HEK293T (cell line): ENCODE measurements around the gene GDAP1L1.
A peak's percentile ranks its signal among the peaks of the same experiment; 100 is the strongest.

Experiments
- CTCF ChIA-PET: fragments of 350-600 bp; formaldehyde crosslinking; extraction: SDS; loops from one replicate; lab custom pipeline; 2021; ENCODE audit warnings: antibody characterized with exemption, inconsistent platforms; lab: Yijun Ruan, JAX
- POLR2A ChIA-PET: fragments of 350-600 bp; formaldehyde crosslinking; extraction: SDS; loops from one replicate; lab custom pipeline; 2020; ENCODE audit warnings: antibody characterized with exemption, inconsistent platforms; lab: Yijun Ruan, JAX
- DNase-seq: peaks from one replicate; pipeline ENCODE4 v3.0.0; 2012; ENCODE audit warnings: mixed read lengths; ENCODE audit errors: extremely low spot score
- ARNT ChIP-seq: fragments of 450-650 bp; IDR thresholded peaks from 2 replicates; pipeline ENCODE4 v1.6.1; 2017; ENCODE audit warnings: mild to moderate bottlenecking
- BHLHE40 ChIP-seq: fragments of 450-650 bp; IDR thresholded peaks from 2 replicates; pipeline ENCODE4 v1.6.1; 2016; ENCODE audit warnings: mild to moderate bottlenecking, moderate library complexity, borderline replicate concordance
- CTBP1 ChIP-seq: fragments of 450-650 bp; IDR thresholded peaks from 2 replicates; pipeline ENCODE4 v1.6.1; 2016; ENCODE audit warnings: borderline replicate concordance
- ELF4 ChIP-seq: fragments of 450-650 bp; IDR thresholded peaks from 2 replicates; pipeline ENCODE4 v1.6.1; 2017; ENCODE audit warnings: antibody characterized with exemption
- FOXA1 ChIP-seq: fragments of 450-650 bp; IDR thresholded peaks from 2 replicates; pipeline ENCODE4 v1.6.1; 2016; ENCODE audit warnings: mild to moderate bottlenecking
- FOXK2 ChIP-seq: fragments of 450-650 bp; IDR thresholded peaks from 2 replicates; pipeline ENCODE4 v1.6.1; 2016; ENCODE audit warnings: mild to moderate bottlenecking
- FOXM1 ChIP-seq: fragments of 450-650 bp; IDR thresholded peaks from 2 replicates; pipeline ENCODE4 v1.6.1; 2017; ENCODE audit warnings: mild to moderate bottlenecking, borderline replicate concordance
- HDGF ChIP-seq: fragments of 450-650 bp; IDR thresholded peaks from 2 replicates; pipeline ENCODE4 v1.6.1; 2017; ENCODE audit warnings: antibody characterized with exemption, borderline replicate concordance
- L3MBTL2 ChIP-seq: fragments of 450-650 bp; conservative IDR thresholded peaks from 2 replicates; pipeline ENCODE4 v1.6.1; 2016; ENCODE audit warnings: mild to moderate bottlenecking
- LEF1 ChIP-seq: fragments of 450-650 bp; IDR thresholded peaks from 2 replicates; pipeline ENCODE4 v1.6.1; 2017; ENCODE audit warnings: mild to moderate bottlenecking, borderline replicate concordance
- NFRKB ChIP-seq: fragments of 450-650 bp; IDR thresholded peaks from 2 replicates; pipeline ENCODE4 v1.6.1; 2016; ENCODE audit warnings: mild to moderate bottlenecking, moderate library complexity
- SP1 ChIP-seq: fragments of 450-650 bp; IDR thresholded peaks from 2 replicates; pipeline ENCODE4 v1.6.1; 2017
- SUZ12 ChIP-seq: fragments of 450-650 bp; IDR thresholded peaks from 2 replicates; pipeline ENCODE4 v1.6.1; 2016; ENCODE audit warnings: mild to moderate bottlenecking
- TARDBP ChIP-seq: fragments of 450-650 bp; IDR thresholded peaks from 2 replicates; pipeline ENCODE4 v1.6.1; 2016
- ZNF384 ChIP-seq: fragments of 450-650 bp; IDR thresholded peaks from 2 replicates; pipeline ENCODE4 v1.6.1; 2016
- TF ChIP-seq, protein P1 (sequence below): fragments of 450-650 bp; IDR thresholded peaks from 2 replicates; pipeline ENCODE4 v1.6.1; 2016

GDAP1L1 gene

DNA sequence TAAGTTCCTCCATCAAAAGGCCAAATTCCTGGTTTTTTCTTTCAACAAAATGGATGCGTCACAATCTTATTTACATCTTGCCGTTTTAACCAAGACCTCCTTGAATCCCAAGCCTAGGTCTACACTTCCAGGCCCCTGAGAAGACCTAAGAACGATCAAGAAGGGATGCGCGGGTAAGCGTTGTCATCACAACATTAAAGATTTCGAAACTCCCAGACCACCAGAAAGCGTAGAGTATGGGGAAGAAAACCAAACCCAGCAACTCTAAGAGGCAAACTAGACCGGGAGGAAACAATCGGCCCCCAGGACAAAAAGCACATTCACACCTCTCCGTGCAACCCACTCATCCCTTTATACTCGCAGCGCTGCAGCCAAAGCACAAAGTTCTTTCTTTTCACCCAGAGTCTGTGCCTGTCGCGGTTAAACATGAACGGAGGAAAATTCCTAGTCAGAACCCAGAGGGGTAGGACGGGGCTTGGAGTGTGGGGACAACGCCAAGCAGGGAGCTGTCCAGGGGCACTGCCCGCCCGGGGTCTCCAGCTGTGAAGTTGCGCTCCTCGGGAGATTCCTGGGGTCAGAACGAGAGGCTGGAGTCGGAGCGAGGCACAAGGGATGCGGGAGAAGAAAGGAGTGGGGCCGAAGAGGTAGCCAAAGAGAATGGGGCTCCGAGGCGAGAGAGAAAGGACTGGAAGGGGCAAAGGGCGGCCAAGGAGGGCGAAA lies 37.3 kb upstream of the GDAP1L1 start:
- POLR2A ChIA-PET = interaction anchor here (1.0 to 1.5 kb wide), 2 partner anchors 12 to 14 kb away, joined by 3 to 5 read pairs; no protein-coding TSS in a partner anchor
- DNase-seq = no peak
- CTCF ChIA-PET = interaction anchor here (0.8 kb wide), 1 partner anchor 101 kb away, joined by 3 read pairs; the partner anchor contains the start of gene FITM2
- TF ChIP-seq HDGF = no peak
- TF ChIP-seq ARNT = no peak
- TF ChIP-seq L3MBTL2 = no peak; the same call in 1 of the 2 replicates
- no peak for TF ChIP-seq TARDBP
- TF ChIP-seq SUZ12 = no peak
- no peak for TF ChIP-seq BHLHE40
- TF ChIP-seq SP1 = no peak
- no peak for TF ChIP-seq FOXM1
- TF ChIP-seq CTBP1 = no peak
- no peak for TF ChIP-seq NFRKB
- TF ChIP-seq FOXK2 = no peak
- TF ChIP-seq FOXA1 = no peak
- TF ChIP-seq, protein P1, sequence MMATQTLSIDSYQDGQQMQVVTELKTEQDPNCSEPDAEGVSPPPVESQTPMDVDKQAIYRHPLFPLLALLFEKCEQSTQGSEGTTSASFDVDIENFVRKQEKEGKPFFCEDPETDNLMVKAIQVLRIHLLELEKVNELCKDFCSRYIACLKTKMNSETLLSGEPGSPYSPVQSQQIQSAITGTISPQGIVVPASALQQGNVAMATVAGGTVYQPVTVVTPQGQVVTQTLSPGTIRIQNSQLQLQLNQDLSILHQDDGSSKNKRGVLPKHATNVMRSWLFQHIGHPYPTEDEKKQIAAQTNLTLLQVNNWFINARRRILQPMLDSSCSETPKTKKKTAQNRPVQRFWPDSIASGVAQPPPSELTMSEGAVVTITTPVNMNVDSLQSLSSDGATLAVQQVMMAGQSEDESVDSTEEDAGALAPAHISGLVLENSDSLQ = no peak
- no peak for TF ChIP-seq ELF4
- TF ChIP-seq ZNF384 = no peak
- TF ChIP-seq LEF1 = no peak

DNA sequence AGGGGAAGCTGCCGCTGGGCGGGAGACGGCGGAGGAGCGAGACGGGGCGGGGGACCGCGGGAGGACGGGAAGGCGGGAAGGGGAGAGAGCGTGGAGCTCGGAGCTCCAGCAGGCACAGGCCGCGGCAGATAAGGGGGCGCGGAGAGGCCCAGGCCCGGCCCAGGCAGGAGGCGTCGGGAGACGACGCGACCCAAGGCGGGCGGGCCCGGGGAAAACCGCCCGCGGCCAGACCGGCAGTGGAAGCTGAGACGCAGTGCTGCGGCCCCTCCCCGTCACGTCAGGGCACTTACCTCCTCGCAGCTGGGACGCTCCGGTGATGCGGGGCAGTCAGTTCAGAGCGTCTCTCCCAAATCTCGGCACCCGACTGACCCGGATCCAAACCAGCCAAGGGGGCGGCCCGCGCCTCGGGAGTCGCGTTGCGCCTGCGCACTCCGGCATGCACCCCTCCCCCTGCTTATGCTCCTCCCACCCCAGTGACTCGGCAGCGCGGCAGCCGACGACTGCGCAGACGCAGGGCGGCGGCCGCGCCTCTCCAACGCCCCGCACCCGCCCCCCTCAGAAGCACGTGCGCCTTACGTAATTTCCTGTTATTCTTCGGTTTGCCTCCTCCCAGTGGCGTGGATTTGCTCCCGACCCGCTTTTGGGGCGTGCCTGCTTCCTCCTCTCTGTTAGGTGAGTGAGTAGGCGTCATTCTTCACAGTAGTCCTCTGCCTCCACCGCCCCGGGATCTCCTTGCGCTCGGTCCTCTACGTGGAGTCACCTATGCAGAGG lies 36.5 kb upstream of the GDAP1L1 start, which contains the start of gene OSER1:
Gene OSER1 (minus strand): TSS at position 366 of the 771 bp plus-strand sequence. CDS start 3,814 bp downstream, outside the sequence.
- CTCF ChIA-PET = no interaction called here

DNA sequence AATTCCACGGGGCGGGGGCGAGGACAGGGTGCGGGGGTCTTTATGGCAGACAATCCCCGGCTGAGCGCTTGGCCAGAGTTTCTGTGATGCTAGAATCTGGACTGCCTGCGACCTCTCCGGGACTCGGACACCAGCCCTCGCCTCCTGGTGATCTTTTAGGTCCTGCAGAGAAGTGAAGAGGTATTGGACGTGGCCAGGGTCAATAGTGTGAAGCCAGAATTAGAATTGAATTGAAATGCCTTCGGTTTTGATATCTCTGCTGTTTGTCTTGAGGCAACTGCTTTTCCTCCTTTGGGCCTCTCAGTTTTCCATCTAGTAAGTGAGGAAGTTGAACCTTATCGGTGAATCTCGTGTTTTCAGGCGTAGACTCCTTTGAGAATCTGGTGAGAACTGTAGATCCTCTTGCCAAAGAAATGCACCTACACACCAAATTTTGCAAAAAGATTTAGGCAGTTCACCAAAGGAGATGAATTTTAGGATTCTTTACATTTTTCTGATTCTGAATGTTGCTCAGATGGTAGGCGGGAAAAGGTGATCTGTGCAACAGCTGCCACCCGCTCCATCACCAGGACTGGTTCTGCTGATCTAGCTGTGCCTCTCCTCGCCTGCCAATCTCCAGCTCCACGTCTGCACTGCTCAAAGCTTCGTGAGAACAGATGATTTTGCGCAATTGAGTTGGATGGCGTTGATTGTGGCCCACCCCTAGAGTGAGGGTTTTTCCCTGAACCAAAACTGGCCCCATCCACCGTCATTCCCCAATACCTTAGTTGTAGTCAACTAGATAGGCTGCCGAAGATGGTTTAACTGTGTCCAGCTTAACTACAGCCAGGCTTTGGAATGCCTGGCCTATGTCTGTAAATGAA lies 35.7 kb upstream of the GDAP1L1 start:
- DNase-seq = no peak
- POLR2A ChIA-PET = interaction anchor here (1.1 to 1.5 kb wide), 2 partner anchors 14 to 100 kb away, joined by 3 to 5 read pairs; partner anchors contain the start of gene FITM2
- CTCF ChIA-PET = no interaction called here
- TF ChIP-seq, protein P1 = 0 out of 2 replicates have a peak, but pooled peaks have one; percentile 11
- TF ChIP-seq CTBP1 = no peak

More for the DNA sequence above, 36.5 kb upstream of the GDAP1L1 start, which contains the start of gene OSER1:
- POLR2A ChIA-PET = interaction anchor here (1.0 to 1.5 kb wide), 2 partner anchors 13 to 15 kb away, joined by 3 to 5 read pairs; no protein-coding TSS in a partner anchor
- no peak for TF ChIP-seq LEF1
- TF ChIP-seq TARDBP = no peak
- TF ChIP-seq NFRKB = no peak
- peak; percentile 55 for TF ChIP-seq L3MBTL2
- no peak for TF ChIP-seq BHLHE40
- no peak for TF ChIP-seq ARNT
- no peak for TF ChIP-seq ELF4
- no peak for TF ChIP-seq SUZ12
- TF ChIP-seq, protein P1 = no peak
- TF ChIP-seq ZNF384 = no peak
- no peak; the same call in 1 of the 2 replicates for TF ChIP-seq CTBP1
- TF ChIP-seq FOXM1 = 0 out of 2 replicates have a peak, but pooled peaks have one; percentile 10
- no peak for TF ChIP-seq SP1
- TF ChIP-seq FOXK2 = 0 out of 2 replicates have a peak, but pooled peaks have one; percentile 72
- TF ChIP-seq HDGF = no peak
- TF ChIP-seq FOXA1 = no peak
- peak; percentile 98 for DNase-seq

DNA sequence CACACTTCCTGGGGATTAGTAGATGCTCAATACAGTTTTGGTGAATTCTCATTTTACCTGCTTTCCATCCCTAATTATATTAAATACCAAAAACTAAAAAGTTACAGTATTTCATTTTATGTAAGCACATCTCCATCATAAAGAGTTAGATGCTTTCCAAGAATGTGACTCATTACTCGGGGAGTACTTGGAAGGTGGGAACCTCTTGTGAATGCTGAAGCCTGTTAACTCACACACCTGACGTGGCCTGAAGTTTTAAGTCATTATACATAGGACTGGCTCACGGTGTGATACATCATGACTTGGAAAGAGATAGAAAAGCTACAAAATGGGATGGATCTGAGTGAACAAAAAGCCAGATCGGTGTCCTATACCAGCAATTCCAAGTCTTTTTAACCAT lies 34.3 kb upstream of the GDAP1L1 start:
- TF ChIP-seq SUZ12 (no peak), ELF4 (no peak), LEF1 (no peak)
- TF ChIP-seq, protein P1 = no peak
- POLR2A ChIA-PET = interaction anchor here (1.1 kb wide), 1 partner anchor 98 kb away, joined by 3 read pairs; the partner anchor contains the start of gene FITM2
- CTCF ChIA-PET = interaction anchor here (0.9 to 1.2 kb wide), 2 partner anchors 96 to 171 kb away, joined by 3 to 4 read pairs; no protein-coding TSS in a partner anchor
- no peak for DNase-seq

DNA sequence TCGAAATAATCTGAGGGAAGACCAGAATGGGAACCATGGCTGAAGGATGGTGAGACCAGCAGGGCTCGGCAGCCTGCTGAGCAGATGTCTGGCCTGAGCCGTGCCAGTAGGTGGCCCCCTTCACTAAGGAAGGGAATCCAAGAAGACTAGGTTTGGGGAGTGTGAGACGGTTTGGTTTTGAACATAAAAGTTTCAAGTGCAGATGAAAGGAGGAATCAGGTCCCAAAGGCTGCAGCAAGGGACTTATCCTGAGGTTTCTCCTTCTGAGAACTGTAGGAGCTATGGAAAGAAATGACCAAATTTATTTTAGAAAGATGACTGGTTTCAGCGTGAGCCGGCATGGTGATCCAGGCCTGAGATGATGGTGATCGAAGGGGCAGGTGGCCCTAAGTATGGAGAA lies 32.0 kb upstream of the GDAP1L1 start:
- TF ChIP-seq LEF1 (no peak), SUZ12 (no peak), ARNT (no peak), ELF4 (no peak), FOXA1 (no peak), FOXM1 (no peak), TARDBP (no peak), BHLHE40 (no peak), NFRKB (no peak), CTBP1 (no peak), L3MBTL2 (no peak), HDGF (no peak), SP1 (no peak), FOXK2 (no peak), ZNF384 (no peak)
- TF ChIP-seq, protein P1 = no peak

More for the DNA sequence above, 32.0 kb upstream of the GDAP1L1 start:
- ChIA-PET POLR2A (no interaction called here), CTCF (interaction anchor here (0.7 kb wide), 1 partner anchor 86 kb away, joined by 5 read pairs; no protein-coding TSS in a partner anchor)
- peak; percentile 61 for DNase-seq
